Osteocyte (in vitro differentiated cells): ENCODE data around the gene HAPSTR1. TPM values are rescaled to one million over a fixed set of nuclear protein-coding genes. Genes with fewer than 3 reads are reported as not detected.

Experiments used
- DNase-seq: peaks from one replicate; pipeline ENCODE4 v3.0.0; 2021; ENCODE audit warnings: mixed read lengths; ENCODE audit not compliant: unreplicated experiment; ENCODE audit errors: extremely low spot score
- H3K27ac Mint-ChIP-seq: one replicate; pipeline ENCODE4 v1.8.0; 2021; ENCODE audit warnings: mild to moderate bottlenecking, mixed read lengths; ENCODE audit not compliant: unreplicated experiment
- H3K27me3 Mint-ChIP-seq: one replicate; pipeline ENCODE4 v1.8.0; 2021; ENCODE audit warnings: mixed read lengths; ENCODE audit not compliant: unreplicated experiment
- H3K36me3 Mint-ChIP-seq: one replicate; pipeline ENCODE4 v1.8.0; 2021; ENCODE audit warnings: mixed read lengths; ENCODE audit not compliant: unreplicated experiment
- H3K4me1 Mint-ChIP-seq: one replicate; pipeline ENCODE4 v1.8.0; 2021; ENCODE audit warnings: mixed read lengths; ENCODE audit not compliant: unreplicated experiment
- H3K4me3 Mint-ChIP-seq: one replicate; pipeline ENCODE4 v1.8.0; 2021; ENCODE audit warnings: mild to moderate bottlenecking, moderate library complexity, mixed read lengths; ENCODE audit not compliant: unreplicated experiment
- H3K9me3 Mint-ChIP-seq: one replicate; pipeline ENCODE4 v1.8.0; 2021; ENCODE audit warnings: mixed read lengths; ENCODE audit not compliant: unreplicated experiment
- CTCF ChIP-seq: fragments of 200-600 bp; sonication (generic); IDR thresholded peaks from 2 replicates; pipeline ENCODE4 v1.5.0; 2021; ENCODE audit warnings: antibody characterized with exemption, mild to moderate bottlenecking, moderate library complexity
- total RNA-seq: library from RNA; stranded (reverse); gene quantifications from 2 replicates; pipeline ENCODE4 v1.2.1, GENCODE V29; 2021

The HAPSTR1 gene
- total RNA-seq, 1 donor from 2014 or later, result 73.4 TPM

GRCh38 chr16:9138021-9138680 is 46.7 kb downstream of the HAPSTR1 start:
- H3K36me3 Mint-ChIP-seq, result no peaks in the 10 kb centered on the region
- peaks cover 11% of the 10 kb centered on the region for H3K4me1 Mint-ChIP-seq
- H3K27ac Mint-ChIP-seq, result no peak overlapping the region
- TF ChIP-seq CTCF, result no peak
- H3K9me3 Mint-ChIP-seq, result no peaks in the 10 kb centered on the region
- DNase-seq, result no peak
- no peak overlapping the region for H3K4me3 Mint-ChIP-seq
- H3K27me3 Mint-ChIP-seq, result peaks cover 6% of the 10 kb centered on the region

GRCh38 chr16:9138731-9139501 is 47.5 kb downstream of the HAPSTR1 start:
- H3K9me3 Mint-ChIP-seq, result no peaks in the 10 kb centered on the region
- no peak overlapping the region for H3K4me3 Mint-ChIP-seq
- H3K27me3 Mint-ChIP-seq, result peaks cover 6% of the 10 kb centered on the region
- H3K4me1 Mint-ChIP-seq, result peaks cover 11% of the 10 kb centered on the region
- TF ChIP-seq CTCF, result peak; percentile 93
- H3K27ac Mint-ChIP-seq, result no peak overlapping the region
- H3K36me3 Mint-ChIP-seq, result no peaks in the 10 kb centered on the region
- peak; percentile 89 for DNase-seq

- no peak overlapping the region for H3K4me3 Mint-ChIP-seq
- no peak for DNase-seq
Measured at GRCh38 chr16:9139965-9140364, 48.5 kb downstream of the HAPSTR1 start.

More at GRCh38 chr16:9139965-9140364, 48.5 kb downstream of the HAPSTR1 start:
- TF ChIP-seq CTCF, result no peak
- Mint-ChIP-seq H3K27me3 (peaks cover 6% of the 10 kb centered on the region), H3K4me1 (peaks cover 8% of the 10 kb centered on the region), H3K27ac (no peak overlapping the region), H3K36me3 (no peaks in the 10 kb centered on the region), H3K9me3 (no peaks in the 10 kb centered on the region)

Other genes with a start within 250 kb of the HAPSTR1 start
- gene CARHSP1, start 222.6 kb upstream of the HAPSTR1 start, total RNA-seq, result 69.6 and 70.2 TPM in 2 replicates
- not detected in 2 replicates for gene LITAFD, start 209.3 kb upstream of the HAPSTR1 start, total RNA-seq
- 81.6 and 88.2 TPM in 2 replicates for gene USP7, start 127.7 kb upstream of the HAPSTR1 start, total RNA-seq